Left lung (tissue), 14 donors: ENCODE results near the gene UCN. TPM values are rescaled to one million over a fixed set of nuclear protein-coding genes. Genes with fewer than 3 reads are reported as not detected.

Experiments used
- ATAC-seq: fragments of 200-7000 bp; cut with Tn5 transposase; one replicate; pipeline ENCODE4 v1.9.1; 2020; ENCODE audit warnings: moderate library complexity
- DNase-seq, 4 donors: peaks; one replicate each; pipeline ENCODE4 v3.0.0-alpha.2; 2013 to 2020
- H3K27ac ChIP-seq, 2 donors: fragments of 200-600 bp; sonication (generic) in 1 of 2; one replicate each; pipeline versions ENCODE4 v1.5.0 to v1.8.0; 2020 to 2021
- H3K27me3 ChIP-seq, 2 donors: fragments of 200-600 bp; sonication (generic) in 1 of 2; one replicate each; pipeline versions ENCODE4 v1.5.0 to v1.8.0; 2020 to 2021
- H3K36me3 ChIP-seq, 2 donors: fragments of 200-600 bp; sonication (generic) in 1 of 2; one replicate each; pipeline versions ENCODE4 v1.5.0 to v1.8.0; 2020 to 2021
- H3K4me1 ChIP-seq, 2 donors: fragments of 200-600 bp; one replicate each; pipeline ENCODE4 v1.8.0; 2021
- H3K4me3 ChIP-seq, 2 donors: fragments of 200-600 bp; sonication (generic) in 1 of 2; one replicate each; pipeline versions ENCODE4 v1.5.0 to v1.8.0; 2020 to 2021; ENCODE audit warnings: mild to moderate bottlenecking in 1 of 2
- H3K9me3 ChIP-seq, 2 donors: fragments of 200-600 bp; sonication (generic) in 1 of 2; one replicate each; pipeline versions ENCODE4 v1.5.0 to v1.8.0; 2020 to 2021
- intact Hi-C, 2 donors: fragments of 100-400 bp; cut with DNase I; formaldehyde crosslinking; loops; one replicate each; pipeline versions ENCODE4 v1.11.2 to v1.14.2; 2022
- long read RNA-seq, 12 donors: library from polyadenylated mRNA in 2 of 12; unstranded in 2 of 12; transcript quantifications; one replicate each; pipeline ENCODE4 v2.0.0 and lab custom pipeline, GENCODE V29; 2019 to 2026
- polyA plus RNA-seq, 6 donors: library from polyadenylated mRNA; unstranded; fragments of 120-200 nt; gene quantifications; one replicate each; pipeline ENCODE4 v1.2.1, GENCODE V29; 2013; ENCODE audit not compliant: insufficient read length in 6 of 6
- total RNA-seq, 2 donors: library from RNA; stranded (reverse); fragmentation: NEBNext Ultra II Directional; extraction: Animal tissue kit (Norgen Biotek cat#: 25700); gene quantifications; one replicate each; pipeline ENCODE4 v1.2.1, GENCODE V29; 2021
- TF ChIP-seq, protein P1 (sequence below), 2 donors: fragments of 200-600 bp; sonication (generic) in 1 of 2; IDR thresholded peaks; one replicate each; pipeline versions ENCODE4 v1.5.0 to v1.8.0; 2021; ENCODE audit warnings: antibody characterized with exemption in 2 of 2
- donor health status: DM: no; HTN: yes; CAD: no.
- donor health status: DM: no; HTN: no; CAD: no.

UCN gene, protein sequence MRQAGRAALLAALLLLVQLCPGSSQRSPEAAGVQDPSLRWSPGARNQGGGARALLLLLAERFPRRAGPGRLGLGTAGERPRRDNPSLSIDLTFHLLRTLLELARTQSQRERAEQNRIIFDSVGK
- 1 to 10 TPM; 1.5 to 2.6 TPM for total RNA-seq
- 1 to 10 TPM; 1.3 to 2.4 (median 1.8) TPM for polyA plus RNA-seq
- long read RNA-seq, donor 1, transcript UCN-201 (2 exons, 795 nt) = major isoform, 5 of 5 reads
- long read RNA-seq, donor 1, partial matches to known transcripts = 0 of 5 reads
- long read RNA-seq, donor 1, other reads (novel, unspliced or antisense) = 0 of 5 reads
- long read RNA-seq, donor 2, partial matches to known transcripts = 0 of 1 reads
- long read RNA-seq, donor 2, other reads (novel, unspliced or antisense) = 0 of 1 reads
- long read RNA-seq, donor 3, partial matches to known transcripts = 0 of 2 reads
- long read RNA-seq, donor 3, other reads (novel, unspliced or antisense) = 0 of 2 reads
- long read RNA-seq, donor 4 = 0 reads
- long read RNA-seq, donor 5, partial matches to known transcripts = 0 of 1 reads
- long read RNA-seq, donor 5, other reads (novel, unspliced or antisense) = 0 of 1 reads
- long read RNA-seq, donor 6, partial matches to known transcripts = 0 of 1 reads
- long read RNA-seq, donor 6, other reads (novel, unspliced or antisense) = 0 of 1 reads
- long read RNA-seq, donor 7, partial matches to known transcripts = 0 of 2 reads
- long read RNA-seq, donor 7, other reads (novel, unspliced or antisense) = 0 of 2 reads
- long read RNA-seq, donor 8, partial matches to known transcripts = 0 of 2 reads
- long read RNA-seq, donor 8, other reads (novel, unspliced or antisense) = 0 of 2 reads
- long read RNA-seq, donor 9 = 0 reads
- long read RNA-seq, donor 10 = 0 reads
- long read RNA-seq, donor 11, transcript UCN-201 (2 exons, 795 nt) = major isoform, 5 of 5 reads
- long read RNA-seq, donor 11, partial matches to known transcripts = 0 of 5 reads
- long read RNA-seq, donor 11, other reads (novel, unspliced or antisense) = 0 of 5 reads
- long read RNA-seq, donor 12, partial matches to known transcripts = 0 of 1 reads
- long read RNA-seq, donor 12, other reads (novel, unspliced or antisense) = 0 of 1 reads

DNA sequence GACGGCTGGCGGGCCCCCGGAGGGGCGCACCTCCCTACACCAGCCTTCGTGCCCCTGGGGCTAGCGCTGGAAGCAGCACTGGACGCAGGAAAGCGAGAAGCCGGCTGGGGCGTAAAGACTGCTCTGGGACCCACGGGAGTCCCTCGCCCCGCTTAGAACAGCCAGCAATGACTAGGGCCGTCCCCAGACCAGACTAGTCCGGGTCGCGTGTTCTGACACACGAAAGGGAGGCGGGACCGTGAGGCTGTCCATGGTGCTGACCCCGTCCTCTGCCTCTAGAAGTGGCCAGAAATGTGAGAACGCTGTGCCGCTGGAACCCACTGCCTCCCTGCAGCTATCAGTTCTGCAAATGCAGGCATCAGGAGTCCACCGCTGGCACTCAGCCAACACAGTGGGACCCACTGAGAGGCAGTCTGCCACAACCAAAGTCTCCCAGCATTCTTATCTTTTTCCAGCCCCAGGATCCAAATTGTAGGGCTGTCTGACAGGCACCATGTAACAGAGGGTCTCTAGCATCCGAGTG lies at the start of gene UCN:
TSS of gene UCN (minus strand) at position 87 of the 523 bp plus-strand sequence. CDS start 550 bp downstream, outside the sequence.
- peak; percentile 58 for ATAC-seq
- Histone ChIP-seq H3K4me1 (peaks cover 0 to 21% of the 10 kb centered on the region in 2 donors), H3K27ac (no peak within 1 kb of the TSS), H3K36me3 (peaks cover 0 to 42% of the 10 kb centered on the region in 2 donors), H3K27me3 (peaks cover 32 to 48% of the 10 kb centered on the region in 2 donors), H3K4me3 (no peak within 1 kb of the TSS), H3K9me3 (no peaks in the 10 kb centered on the region)
- TF ChIP-seq, protein P1, sequence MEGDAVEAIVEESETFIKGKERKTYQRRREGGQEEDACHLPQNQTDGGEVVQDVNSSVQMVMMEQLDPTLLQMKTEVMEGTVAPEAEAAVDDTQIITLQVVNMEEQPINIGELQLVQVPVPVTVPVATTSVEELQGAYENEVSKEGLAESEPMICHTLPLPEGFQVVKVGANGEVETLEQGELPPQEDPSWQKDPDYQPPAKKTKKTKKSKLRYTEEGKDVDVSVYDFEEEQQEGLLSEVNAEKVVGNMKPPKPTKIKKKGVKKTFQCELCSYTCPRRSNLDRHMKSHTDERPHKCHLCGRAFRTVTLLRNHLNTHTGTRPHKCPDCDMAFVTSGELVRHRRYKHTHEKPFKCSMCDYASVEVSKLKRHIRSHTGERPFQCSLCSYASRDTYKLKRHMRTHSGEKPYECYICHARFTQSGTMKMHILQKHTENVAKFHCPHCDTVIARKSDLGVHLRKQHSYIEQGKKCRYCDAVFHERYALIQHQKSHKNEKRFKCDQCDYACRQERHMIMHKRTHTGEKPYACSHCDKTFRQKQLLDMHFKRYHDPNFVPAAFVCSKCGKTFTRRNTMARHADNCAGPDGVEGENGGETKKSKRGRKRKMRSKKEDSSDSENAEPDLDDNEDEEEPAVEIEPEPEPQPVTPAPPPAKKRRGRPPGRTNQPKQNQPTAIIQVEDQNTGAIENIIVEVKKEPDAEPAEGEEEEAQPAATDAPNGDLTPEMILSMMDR (IDR thresholded peaks at IDR 0.05) = no peak
- peak in 1 of 4 donors; percentile 46 for DNase-seq
- intact Hi-C loops = no loop called here

DNA sequence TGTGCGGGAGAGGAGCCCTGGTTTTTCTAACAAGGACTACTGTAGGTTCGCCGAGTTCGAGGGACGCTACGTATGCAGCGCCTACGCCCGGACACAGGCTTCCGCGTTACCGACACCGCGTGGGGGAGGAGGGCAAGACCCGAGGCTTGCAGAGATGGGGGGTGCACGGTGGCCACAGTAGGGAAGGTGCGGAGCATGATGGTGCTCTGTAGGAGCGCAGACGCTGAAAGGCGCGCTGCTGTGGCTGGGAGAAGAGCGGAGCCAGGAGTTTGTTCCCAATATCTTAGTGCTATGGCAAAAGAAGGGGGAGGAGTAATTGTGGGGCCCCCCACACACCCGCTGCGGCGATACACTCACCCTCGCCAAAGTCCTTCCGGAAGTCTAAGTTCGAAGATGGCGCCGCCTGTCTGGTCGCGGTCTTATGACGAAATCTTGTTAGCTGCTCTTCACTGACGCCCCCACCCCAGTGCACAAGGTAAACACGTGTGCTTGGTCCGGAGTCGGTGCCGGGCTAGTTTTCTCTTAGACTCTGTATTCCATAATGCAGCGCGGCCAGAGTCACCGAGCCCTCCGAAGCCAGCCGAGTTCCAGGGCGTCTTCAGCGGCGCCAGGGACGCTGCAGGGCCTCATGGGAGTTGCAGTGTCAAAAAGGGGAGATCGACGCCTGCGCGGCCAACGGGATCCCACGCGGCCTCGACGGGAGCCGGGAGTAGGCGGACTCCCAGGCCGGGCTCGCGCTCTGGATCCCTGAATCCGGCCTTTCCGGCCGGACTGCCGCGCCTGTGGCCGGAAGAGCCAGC lies 48.3 kb upstream of the UCN start, which contains the start of gene GTF3C2:
TSS of gene GTF3C2 (minus strand) at position 383 of the 800 bp plus-strand sequence. CDS start 13,210 bp downstream, outside the sequence.
- TF ChIP-seq, protein P1 (IDR thresholded peaks at IDR 0.05) = peak in 1 of 2 donors; percentile 21
- peak; percentile 96 for ATAC-seq
- no peaks in the 10 kb centered on the region for H3K9me3 ChIP-seq
- H3K27ac ChIP-seq = peak within 1 kb of the TSS; percentile 93 to 96
- peak within 1 kb of the TSS; percentile 95 to 97 for H3K4me3 ChIP-seq
- intact Hi-C loops = no loop called here
- H3K4me1 ChIP-seq = peaks cover 22 to 43% of the 10 kb centered on the region in 2 donors
- H3K27me3 ChIP-seq = no peaks in the 10 kb centered on the region
- H3K36me3 ChIP-seq = no peaks in the 10 kb centered on the region
- DNase-seq = peak; percentile 93 to 97 (median 97)

DNA sequence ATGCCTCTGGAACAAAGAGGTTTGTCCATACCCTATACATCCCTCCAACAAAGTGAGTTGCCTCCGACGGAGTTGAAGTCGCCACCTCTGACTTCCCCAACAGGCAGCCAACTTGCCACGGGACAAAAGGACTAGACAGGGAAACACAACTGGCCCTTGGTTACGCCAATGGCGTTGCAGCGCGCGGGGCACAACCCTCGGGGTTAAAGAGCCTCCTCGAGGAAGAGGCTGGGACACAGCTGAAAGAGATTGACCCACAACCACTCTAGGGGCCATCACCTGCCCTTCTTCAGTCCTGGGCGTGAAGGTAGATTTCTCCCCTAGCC lies 47.8 kb upstream of the UCN start:
- TF ChIP-seq, protein P1 (IDR thresholded peaks at IDR 0.05) = no peak
- H3K9me3 ChIP-seq = no peaks in the 10 kb centered on the region
- ATAC-seq (peak; percentile 51), DNase-seq (peak; percentile 11 to 85 (median 45))
- H3K4me1 ChIP-seq = peaks cover 22 to 43% of the 10 kb centered on the region in 2 donors
- intact Hi-C loops = no loop called here
- peak overlapping the region; percentile 93 to 96 for H3K27ac ChIP-seq
- H3K36me3 ChIP-seq = no peaks in the 10 kb centered on the region
- H3K27me3 ChIP-seq = no peaks in the 10 kb centered on the region
- H3K4me3 ChIP-seq = peak overlapping the region; percentile 95 to 97

DNA sequence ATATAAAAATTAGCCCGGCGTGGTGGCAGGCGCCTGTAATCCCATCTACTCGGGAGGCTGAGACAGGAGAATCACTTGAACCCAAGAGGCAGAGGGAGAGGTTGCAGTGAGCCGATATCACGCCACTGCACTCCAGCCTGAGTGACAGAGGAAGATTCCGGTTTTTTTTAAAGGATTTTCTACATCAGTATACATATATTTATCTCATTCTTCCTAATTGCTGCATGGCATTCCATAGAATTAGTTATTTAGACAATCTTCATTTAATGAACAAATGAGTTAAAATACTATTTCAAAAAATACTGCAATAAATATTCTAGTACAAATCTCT lies 46.3 kb upstream of the UCN start:
- peaks cover 0 to 9% of the 10 kb centered on the region in 2 donors for H3K36me3 ChIP-seq
- H3K27ac ChIP-seq = no peak overlapping the region
- H3K27me3 ChIP-seq = no peaks in the 10 kb centered on the region
- TF ChIP-seq, protein P1 (IDR thresholded peaks at IDR 0.05) = no peak
- H3K4me1 ChIP-seq = peaks cover 22 to 43% of the 10 kb centered on the region in 2 donors
- ATAC-seq = no peak
- H3K4me3 ChIP-seq = no peak overlapping the region
- H3K9me3 ChIP-seq = no peaks in the 10 kb centered on the region
- intact Hi-C loops = no loop called here
- no peak for DNase-seq
